Epithelial cell of esophagus (primary cell): ENCODE data around the gene SCG2.
A peak's percentile ranks its signal among the peaks of the same experiment; 100 is the strongest.

ENCODE experiments used
- DNase-seq: peaks from one replicate; pipeline ENCODE4 v3.0.0; 2010; ENCODE audit warnings: low read depth
- H3K4me3 ChIP-seq: 2 replicates; pipeline ENCODE4 v1.5.1; 2011; ENCODE audit warnings: mild to moderate bottlenecking, low read length, control low read depth
- TF ChIP-seq, protein P1 (sequence below): IDR thresholded peaks from 2 replicates; pipeline ENCODE4 v1.5.1; 2011; ENCODE audit warnings: low read depth, mild to moderate bottlenecking, low read length, control low read depth, inconsistent platforms; ENCODE audit not compliant: insufficient read depth; ENCODE audit errors: missing control alignments

Gene SCG2

DNA sequence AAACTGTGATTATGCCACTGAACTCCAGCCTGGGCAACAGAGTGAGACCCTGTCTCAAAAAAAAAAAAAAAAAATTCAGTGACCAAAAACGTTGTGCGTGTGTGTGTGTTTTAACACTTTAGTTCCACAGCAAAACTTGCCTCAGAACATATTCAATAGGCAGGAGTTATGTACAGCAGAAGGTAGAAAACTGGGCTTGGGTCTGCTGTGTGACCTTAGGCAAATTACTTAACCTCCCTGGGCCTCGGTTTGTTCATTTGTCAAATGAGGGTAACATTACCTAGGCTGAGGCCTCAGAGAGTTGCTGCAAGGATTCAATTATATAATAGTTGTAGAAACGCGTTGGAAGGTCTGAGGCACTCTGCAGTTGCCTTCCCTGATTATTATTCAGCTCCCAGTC is 10.3 kb upstream of the SCG2 start:
- TF ChIP-seq, protein P1, sequence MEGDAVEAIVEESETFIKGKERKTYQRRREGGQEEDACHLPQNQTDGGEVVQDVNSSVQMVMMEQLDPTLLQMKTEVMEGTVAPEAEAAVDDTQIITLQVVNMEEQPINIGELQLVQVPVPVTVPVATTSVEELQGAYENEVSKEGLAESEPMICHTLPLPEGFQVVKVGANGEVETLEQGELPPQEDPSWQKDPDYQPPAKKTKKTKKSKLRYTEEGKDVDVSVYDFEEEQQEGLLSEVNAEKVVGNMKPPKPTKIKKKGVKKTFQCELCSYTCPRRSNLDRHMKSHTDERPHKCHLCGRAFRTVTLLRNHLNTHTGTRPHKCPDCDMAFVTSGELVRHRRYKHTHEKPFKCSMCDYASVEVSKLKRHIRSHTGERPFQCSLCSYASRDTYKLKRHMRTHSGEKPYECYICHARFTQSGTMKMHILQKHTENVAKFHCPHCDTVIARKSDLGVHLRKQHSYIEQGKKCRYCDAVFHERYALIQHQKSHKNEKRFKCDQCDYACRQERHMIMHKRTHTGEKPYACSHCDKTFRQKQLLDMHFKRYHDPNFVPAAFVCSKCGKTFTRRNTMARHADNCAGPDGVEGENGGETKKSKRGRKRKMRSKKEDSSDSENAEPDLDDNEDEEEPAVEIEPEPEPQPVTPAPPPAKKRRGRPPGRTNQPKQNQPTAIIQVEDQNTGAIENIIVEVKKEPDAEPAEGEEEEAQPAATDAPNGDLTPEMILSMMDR, result no peak
- DNase-seq, result no peak
- H3K4me3 ChIP-seq, result peak overlapping the region; percentile 2

DNA sequence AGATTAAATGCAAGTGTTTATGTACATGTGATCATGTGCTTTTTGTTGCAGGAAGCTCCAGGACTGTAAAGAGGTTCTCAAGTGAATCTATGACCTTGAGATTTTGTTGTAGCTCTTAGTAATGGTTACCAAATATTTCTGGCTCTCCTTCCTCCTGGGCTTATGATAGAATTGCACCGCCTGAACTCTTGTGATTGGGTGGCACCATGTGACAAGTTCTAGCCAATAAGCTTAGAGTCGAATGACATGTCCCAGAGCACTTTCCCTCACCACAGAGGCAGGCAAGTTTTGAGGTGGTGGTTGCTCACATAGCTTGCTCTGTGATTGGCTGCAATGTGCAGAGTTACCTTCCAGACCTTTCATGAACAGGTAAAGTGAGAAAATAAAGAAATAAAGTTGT is 8.9 kb upstream of the SCG2 start:
- TF ChIP-seq, protein P1, result no peak
- no peak for DNase-seq
- H3K4me3 ChIP-seq, result no peak overlapping the region

DNA sequence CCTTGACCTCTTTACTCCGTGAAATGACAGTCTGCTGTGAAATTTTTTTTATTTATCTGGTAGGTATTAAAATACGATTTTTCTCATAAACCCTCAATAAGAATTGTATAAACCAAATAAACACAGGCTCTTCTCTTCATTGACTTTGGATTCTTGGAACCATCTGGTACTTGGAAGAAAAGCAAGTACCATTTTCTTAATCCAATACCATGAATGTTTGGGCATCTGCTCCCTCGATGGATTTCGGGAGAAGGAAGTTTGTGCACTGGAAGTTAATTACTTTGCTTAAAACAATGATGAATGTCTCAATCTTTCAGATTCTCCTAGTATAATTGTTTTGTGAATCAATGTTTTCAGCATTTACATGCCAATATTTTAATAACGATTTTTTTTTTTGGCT is 5.3 kb upstream of the SCG2 start:
- H3K4me3 ChIP-seq, result no peak overlapping the region
- DNase-seq, result no peak
- TF ChIP-seq, protein P1, result no peak

DNA sequence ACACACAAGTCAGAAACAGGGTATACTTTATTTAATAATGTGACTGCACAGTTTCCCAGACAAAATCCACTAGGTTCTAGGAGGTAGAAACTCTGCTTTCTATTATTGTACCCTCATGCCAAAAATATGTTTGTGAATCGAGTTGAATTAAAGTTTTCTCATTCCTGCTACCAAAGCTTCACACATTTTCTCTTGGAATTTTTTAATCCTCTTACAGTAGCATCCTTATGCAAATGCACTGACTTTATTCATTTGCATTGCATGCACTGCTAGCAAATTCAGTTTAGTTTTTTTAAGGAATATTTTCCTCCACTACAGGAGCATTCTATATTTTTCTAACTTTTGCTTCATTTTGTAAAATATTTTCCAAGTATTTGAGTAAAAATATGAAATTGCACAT is 4.8 kb upstream of the SCG2 start:
- H3K4me3 ChIP-seq, result no peak overlapping the region
- DNase-seq, result no peak
- TF ChIP-seq, protein P1, result no peak

DNA sequence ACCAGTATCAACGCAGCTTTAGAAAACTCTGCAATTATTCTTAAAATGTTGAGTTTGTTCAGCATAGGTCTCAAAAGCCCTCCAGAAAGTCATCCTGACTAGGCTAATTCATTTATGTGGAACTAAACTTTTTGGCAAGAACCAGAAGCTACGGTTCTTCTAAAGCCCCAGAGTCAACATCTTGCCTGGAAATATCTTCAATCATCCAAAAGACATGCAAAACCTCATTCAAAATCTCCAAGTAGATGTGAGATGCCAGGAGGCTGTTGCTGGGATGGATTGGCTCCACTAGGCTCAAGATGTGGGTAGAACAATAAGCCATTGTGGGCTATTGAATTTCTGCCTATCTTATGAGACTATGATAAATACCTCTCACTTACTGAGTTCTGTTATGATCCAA is 2.1 kb upstream of the SCG2 start:
- DNase-seq, result no peak
- TF ChIP-seq, protein P1, result no peak
- H3K4me3 ChIP-seq, result no peak overlapping the region

DNA sequence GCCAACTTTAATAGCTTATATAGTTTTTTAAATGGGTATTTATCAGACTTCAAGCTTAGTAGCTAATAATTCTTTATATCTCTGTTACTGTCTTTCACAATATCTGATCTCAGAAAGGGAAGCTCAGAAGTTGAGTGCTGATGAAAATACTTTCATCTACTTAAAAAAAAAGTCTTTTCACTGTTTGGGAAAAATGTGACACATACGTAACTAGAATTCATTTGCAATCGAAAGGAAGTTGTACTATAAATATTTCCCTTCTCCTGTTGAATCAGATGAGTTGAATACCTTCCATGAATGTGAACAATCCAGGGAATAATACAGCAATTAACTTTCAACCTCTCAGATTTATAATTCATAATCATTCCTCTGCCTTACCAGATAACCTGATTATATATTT is 811 bp upstream of the SCG2 start:
- no peak for DNase-seq
- no peak overlapping the region for H3K4me3 ChIP-seq
- TF ChIP-seq, protein P1, result no peak

DNA sequence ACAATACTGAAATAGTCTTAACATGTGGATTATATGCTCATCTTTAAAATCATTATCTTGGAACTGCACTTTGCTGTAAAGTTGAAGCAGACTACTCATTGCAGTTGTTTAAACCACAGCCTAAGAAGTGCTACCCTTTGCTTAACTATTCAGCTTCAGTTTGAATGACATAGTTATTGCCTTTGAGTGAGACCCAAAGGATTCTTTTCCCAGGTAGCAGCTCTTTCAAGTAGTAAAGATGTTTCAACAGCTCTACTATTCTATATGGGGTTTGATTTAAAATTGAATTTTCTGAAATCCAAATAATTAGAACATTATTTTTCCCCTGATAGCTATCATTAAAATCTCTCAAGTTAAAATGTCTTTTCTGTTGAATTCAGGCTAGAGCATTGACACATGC is 1.1 kb downstream of the SCG2 start:
- no peak overlapping the region for H3K4me3 ChIP-seq
- DNase-seq, result no peak
- TF ChIP-seq, protein P1, result no peak
